Effector CD4-positive, alpha-beta T cell (primary cell): ENCODE measurements around the gene GDA.

Experiments used
- DNase-seq: peaks from one replicate; pipeline ENCODE4 v3.0.0-alpha.2; 2020

GDA gene

DNA sequence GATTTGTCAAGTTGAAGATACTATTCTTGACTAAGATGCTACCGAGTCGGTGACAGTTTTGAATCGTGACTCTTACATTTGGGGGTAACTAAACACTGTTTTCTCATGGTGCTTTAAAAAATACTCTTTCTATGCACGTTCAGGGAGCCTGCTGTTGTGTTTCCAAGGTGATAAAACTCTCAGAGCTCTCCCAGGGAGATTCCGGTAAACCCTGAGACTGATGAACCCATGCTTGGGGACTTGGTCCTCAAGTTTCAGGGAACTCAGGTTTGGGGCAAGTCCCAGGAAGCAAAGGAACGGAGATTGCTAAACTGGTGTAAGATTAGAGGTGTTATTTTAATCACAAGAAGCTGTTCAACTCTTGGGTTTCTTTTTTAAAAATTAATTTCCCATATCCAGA is 1.4 kb downstream of the GDA start:
- DNase-seq = no peak

DNA sequence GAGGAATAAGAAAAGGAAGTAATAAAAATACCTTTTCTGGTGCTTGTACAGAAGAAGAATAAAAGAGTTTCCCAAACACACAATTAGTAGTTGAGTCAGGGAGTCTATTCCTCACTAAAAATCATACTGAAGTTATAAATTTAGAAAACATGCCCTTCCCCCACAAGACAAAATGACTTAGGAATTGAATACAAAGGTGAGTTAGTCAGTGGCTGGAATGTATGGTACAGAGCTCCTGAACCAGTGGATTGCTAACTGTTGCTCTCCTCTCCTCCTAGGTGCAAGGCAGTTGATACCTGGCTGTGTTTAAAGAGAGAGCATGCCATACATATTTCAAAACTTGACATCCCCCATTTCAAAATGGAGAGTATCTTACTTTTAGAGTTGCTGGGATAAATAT is 1.9 kb downstream of the GDA start:
- DNase-seq = no peak

DNA sequence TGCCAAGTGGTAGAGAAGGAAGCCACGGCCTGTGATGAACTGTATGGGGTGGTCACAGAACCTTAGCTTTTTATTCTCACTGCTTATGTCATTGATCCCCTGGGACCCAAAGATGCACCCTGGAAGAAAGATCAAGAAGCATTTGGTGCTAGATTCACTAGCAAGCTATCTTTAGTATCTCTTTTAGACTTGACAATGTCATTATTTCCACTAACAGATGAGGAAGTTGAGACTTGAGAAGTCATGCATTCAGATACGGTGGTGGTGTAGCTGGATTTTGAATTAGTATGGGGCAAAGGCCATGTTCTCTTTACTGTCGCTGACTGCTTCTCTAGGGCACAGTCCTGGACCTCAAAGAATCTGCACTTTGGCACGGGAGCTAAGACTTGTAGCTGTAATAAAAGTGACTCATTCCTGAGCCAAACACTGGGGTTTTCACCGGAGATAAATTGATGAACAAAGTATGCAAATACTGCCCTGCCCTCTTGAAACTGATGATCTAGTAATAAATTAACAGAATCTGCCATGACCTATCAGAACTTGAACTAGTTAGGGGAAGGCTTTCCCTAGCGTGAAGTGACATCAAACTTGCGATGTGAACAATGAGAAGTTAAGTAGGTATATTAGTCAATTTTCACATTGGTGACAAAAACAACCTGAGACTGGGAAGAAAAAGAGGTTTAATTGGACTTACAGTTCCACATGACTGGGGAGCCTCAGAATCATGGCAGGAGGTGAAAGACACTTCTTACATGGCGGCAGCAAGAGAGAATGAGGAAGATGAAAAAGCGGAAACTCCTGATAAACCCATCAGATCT is 5.4 kb downstream of the GDA start:
- DNase-seq = no peak

DNA sequence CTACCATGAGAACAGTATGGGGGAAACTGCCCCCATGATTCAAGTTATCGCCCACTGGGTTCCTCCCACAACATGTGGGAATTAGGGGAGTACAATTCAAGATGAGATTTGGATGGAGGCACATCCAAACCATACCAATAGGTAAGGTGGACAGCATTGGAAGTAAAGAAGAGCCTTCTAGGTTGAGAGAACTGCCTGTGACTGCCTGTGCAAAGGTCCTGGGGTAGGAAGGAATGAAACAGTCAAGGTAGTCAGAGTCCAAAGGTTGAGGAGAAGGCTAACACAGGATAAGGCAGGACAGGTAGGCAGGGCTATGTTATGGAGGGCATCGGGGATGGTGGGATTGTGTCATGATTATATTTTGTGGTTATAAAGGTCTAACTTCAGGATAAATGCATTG is 6.1 kb downstream of the GDA start:
- no peak for DNase-seq

DNA sequence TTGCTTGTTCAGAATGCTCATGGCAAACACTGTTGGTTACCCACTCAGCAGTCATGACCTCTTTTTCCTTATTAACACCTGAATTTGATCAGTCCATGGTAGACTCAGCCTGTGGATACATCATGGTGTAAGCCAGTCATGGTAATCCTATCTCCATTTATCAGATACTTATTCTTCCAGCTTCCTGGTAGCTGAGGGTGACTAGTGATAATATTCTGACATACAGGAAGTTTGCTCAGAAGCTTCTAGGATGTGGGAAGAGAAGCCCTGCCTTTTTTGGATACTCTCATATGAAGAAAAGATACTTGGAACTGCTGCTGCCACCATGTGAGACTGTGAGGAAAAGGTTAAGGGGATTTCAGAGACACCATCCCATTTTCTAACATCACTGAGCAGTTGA is 7.3 kb downstream of the GDA start:
- no peak for DNase-seq

DNA sequence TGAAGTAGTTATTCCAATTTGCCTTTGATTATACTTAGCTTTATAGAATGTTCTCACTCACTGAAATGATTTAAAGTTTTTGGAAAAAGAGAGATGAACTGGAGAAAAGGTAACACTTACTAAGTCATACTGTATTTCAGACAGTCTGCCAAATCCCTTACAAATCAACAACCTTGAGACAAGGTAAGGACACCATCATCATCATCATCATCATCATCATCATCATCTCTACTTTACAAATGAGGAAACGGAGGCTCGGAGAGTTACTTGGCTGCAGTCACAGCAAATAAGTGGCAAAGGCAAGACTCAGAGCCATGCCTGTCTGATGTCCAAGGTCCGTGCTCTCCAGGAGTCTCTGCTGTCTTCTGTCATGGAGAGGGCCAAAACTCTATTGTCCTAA is 9.4 kb downstream of the GDA start:
- DNase-seq = no peak

DNA sequence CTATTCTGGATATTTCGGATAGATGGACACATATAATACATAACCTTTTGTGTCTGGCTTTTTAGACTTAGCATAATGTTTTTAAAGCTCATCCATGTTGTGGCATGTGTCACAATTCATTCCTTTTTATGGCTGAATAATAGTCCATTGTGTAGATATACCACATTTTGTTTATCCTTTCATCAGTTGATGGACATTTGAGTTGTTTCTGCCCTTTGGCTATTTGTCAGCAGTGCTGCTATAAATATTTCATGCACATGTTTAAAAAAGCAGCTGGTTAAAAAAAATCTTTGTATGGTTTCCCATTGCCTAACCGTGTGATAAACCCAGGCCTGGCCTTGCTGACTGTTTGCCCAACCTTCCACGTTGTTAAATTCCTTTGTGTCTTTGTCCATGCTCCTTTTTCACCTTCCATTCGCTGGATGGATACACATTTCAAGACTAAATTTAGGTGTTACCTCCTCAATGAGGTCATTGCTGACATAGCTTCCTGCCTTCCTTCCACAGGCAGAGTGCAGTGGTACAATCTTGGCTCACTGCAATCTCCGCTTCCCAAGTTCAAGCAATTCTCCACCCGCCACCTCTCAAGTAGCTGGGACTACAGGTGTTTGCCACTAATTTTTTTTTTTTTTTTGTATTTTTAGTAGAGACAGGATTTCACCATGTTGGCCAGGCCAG is 11.3 kb downstream of the GDA start:
- DNase-seq = no peak

DNA sequence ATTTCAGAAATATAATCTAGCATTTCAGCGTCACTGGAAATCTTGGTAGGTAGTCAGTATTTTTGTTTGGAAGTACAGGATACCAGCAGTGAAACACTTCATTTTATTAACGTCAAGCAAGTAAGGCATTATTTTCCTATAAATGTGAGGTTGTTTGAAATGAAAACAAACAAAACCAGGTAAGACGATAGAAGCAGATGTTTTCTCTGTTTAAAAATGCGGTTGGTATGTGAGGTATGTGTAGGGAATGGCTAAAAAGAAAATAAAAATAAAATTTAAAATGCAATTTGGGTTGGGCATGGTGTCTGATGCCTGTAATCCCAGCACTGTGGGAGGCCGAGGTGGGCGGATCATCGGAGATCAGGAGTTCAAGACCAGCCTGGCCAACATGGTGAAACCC is 16.1 kb downstream of the GDA start:
- DNase-seq = no peak

DNA sequence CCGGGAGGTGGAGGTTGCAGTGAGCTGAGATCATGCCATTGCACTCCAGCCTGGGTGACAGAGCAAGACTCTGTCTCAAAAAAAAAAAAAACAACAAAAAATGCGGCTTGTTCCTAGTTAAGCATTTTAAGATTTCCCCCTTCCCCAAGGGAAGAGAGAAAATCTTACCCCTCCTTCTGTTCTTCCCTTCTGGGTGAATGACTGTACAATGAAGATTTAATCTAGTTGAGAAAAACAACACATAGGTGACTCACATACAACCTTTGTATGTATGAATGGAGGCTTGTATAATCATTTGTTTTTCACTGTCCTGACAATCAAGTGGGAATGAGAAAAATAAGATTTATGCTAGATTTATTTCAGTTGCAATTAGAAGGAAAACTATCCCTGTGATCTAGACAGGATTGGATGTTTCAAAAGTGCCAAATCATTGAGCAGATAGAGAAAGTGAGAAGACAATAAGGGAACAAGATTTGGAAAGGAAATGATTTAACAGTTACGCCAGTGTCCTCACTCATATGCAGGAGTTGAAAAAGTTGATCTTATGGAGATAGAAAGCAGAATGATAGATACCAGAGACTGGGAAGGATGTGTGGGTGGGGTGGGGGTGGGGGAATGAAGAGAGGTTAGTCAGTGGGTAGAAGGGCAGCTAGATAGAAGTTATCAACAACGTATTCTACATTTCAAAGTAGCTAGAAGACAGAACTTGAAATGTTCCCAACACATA is 16.7 kb downstream of the GDA start:
- no peak for DNase-seq

DNA sequence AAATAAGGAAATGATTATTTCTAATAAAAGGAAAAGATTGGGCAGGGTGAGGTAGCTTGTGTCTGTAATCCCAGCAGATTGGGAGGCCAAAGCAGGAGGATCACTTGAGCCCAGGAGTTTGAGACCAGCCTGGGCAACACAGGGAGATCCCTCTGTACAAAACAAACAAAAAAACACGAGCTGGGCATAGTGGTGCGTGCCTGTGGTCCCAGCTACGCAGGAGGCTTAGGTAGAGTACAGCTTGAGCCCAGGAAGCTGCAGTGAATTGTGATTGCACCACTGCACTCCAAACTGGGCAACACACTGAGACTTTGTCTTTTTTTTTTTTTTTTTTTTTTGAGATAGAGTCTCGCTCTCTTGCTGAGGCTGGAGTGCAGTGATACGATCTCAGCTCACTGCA is 18.8 kb downstream of the GDA start:
- no peak for DNase-seq

DNA sequence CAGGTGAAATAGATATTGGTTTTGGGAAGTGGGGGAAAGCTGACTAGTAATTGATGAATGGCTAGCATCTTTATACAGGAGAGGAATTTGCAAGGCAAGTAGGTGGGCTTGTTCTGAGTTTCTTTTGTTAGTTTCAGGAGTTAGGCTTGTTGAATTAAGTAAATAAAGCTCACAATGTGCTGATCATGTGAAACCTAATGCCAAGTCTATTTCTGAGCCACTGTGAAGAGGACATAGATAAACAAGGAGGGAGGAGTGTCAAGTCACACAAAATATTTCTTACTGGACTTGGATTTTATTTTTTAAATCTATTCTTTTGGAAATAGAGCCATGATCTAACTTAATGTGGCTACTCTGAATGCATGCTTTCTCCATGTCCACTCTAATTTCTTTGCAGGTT is 19.9 kb downstream of the GDA start:
- DNase-seq = no peak

DNA sequence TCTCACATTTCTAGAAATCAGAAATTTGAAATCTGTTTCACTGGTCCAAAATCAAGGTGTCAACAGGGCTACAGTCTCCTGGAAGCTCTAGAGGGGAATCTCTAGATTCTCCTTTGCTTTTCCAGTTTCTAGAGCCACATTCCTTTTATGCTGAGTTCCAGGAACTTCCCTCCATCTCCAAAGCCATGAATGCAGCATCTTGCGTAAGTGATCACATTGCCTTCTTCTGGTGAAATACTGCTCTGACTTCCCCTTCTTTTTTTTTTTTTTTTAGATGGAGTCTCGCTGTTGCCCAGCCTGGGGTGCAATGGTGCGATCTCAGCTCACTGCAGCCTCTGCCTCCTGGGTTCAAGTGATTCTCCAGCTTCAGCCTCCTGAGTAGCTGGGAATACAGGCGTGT is 23.8 kb downstream of the GDA start:
- DNase-seq = no peak

DNA sequence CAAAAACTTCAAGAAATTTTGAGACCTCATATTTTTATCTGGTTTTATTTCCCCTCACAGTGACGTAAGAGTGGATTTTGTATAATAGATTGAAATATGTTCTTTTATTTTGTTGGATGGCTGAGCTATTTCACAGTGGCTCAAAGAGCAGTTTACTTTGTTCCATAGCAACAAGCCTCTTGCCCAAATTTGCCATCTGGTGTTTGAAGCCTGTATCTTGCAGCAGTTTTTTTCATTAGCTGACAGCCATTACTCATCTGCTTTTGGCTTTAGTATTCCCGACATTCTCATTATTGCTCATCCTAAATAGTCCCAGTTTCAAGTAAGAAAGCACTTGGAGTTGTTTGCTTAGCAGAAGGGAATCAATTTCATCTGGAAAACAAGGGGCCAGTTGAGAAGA is 36.3 kb downstream of the GDA start:
- no peak for DNase-seq

DNA sequence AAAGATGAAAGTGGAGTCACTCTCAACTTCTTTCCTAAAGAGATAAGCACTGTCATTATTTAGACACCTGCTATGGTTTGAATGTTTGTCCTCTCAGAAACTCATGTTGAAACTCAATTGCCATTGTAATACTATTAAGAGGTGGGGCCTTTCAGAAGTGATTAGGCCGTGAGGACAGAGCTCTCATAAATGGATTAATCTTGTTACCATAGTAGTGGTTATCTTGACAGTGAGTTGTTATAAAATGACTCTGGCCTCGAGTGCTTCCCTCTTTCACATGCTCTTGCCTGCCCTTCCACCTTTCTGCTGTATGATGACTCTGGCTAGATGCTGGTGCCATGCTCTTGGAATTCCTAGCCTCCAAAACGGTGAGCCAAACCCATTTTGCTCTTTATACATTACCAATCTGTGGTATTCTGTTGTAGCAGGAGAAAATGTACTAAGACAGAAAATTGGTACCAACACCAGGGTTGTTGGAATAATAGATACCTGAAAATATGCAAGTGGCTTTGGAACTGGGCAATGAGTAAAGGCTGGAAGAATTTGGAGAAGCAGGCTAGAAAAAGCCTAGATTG is 38.0 kb downstream of the GDA start:
- DNase-seq = no peak

DNA sequence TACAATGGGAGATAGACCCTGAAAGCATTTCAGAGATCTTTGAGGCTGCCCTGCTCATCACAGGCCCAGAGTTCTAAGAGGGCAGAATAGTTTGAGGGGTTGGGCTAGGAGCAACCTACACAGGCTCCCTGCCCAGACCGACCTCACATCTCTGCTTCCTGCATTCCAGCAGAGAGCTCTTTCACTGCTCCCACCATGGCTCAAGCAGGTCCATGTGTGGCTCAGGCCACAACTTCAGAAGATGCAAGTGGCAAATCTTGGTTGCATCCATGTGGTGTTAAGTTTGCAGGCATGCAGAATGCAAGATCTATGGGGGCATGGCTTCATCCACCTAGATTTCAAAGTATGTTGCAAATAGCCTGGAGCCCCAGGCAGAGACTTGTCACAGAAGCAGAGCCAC is 39.0 kb downstream of the GDA start:
- no peak for DNase-seq

DNA sequence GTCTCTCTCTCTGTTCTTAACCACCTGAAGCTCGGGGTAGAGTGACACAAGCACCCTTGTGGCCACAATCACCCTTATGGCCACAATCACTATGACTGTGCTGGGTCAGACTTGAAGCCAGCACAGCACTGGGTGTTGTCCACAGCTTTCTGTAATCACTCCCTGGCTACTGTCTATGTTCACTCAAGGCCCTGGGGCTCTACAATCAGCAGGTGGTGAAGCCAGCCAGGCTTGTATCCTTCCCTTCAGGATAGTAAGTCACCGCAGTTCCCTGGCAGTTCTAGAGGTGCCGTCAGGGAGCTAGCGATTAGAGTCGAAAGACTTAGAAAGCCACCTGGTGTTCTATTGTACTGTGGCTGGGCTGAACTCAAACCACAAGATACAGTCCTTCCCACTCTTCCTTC is 44.2 kb downstream of the GDA start:
- no peak for DNase-seq

DNA sequence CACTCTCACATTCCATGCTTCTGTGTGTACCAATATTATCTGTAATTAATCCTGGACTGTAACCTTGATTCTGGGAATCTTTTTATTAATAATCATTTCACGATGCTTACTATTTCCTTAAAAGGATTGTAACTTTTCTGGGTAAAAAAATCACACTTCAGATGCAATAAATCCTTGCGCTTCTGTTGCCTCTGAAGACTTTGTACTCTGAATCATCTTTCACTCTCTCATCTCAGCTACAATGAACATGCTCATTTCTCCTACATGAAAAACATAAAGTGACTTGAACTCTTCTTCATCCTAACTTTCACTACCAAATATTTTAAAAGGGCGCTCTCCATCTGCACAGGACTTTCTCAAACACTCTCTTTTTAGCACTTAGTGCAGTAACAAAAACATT is 50.0 kb downstream of the GDA start:
- DNase-seq = no peak

DNA sequence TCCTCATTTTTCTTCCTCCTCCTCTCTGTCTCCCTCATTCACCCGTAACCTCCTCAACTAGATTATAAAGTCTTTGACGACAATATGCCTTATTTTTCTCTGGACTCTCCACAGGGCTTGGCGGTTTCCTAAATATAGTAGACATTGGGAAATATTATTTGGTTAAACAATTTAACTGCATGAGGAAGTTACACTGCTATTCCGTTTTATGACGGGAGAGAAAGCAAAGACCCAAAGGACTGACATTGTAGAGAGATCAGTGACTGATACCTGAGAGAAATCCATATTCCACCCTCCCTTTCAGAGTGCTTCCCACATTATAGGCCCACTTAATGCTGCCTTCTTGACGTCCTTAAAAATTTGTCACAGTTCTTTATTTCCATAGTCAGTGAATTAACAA is 51.2 kb downstream of the GDA start:
- no peak for DNase-seq

DNA sequence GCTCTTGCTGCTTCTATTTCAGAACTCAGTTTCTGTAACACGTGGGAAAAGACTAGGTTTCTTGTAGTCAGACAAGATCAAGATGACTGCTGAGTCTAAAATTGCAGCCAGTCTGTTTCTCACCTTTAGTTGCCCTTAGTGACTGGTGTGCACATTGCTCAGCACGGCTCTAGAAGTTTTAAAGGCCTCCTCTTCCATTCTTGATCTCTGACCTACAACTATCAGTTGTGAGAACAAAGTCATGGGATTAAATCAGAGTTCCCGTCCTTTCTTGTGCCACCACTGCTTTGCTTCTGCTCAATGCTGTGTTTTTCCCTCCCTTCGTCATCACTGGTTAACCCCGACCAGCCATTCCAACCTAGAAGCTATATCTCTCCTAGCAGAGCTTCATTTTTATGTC is 52.8 kb downstream of the GDA start:
- no peak for DNase-seq

DNA sequence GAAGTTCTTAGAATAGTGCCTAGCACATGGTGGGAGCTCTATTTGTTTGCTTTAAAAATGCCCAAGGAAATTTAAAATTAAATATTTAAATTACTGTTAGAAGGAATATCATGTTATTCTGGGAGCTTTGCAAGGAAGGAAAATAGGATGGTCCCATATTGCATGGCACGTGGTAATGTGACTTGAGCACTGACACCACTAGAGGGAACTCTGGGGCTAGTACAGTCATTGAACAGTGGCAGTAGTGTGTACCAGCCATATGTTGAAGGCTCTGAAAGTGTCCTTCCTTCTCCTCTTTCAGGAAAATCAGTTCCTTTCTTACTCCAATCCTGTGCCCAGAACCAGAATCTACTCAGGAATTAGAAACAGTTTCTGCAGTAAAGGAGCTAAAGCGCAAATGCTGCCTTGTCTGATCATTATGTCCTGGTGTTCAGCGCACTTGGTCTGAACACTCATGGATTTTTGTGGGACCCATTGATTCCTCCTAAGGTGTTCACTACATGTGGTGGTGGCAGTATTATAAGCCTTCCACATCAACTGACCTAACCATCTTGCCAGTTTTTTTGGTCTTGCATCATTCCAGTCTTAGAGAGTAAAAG is 54.1 kb downstream of the GDA start:
- no peak for DNase-seq

DNA sequence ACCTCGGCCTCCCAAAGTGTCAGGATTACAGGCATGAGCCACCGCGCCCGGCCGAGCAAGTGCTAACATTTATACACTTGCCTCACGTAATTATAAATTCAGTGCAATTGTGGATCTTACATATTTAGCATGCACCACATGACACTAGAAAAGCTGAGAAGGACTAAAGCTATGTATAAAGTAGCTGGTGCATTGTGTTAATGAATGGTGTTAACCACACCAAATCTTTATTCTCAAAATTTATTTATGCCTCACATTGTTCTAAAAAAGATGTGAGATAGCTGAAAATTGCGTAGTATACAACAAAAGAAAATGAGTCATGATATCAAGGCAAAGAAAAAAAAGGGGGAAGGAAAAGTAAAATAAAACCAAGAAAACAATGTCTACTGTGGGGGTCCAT is 54.8 kb downstream of the GDA start:
- DNase-seq = no peak

DNA sequence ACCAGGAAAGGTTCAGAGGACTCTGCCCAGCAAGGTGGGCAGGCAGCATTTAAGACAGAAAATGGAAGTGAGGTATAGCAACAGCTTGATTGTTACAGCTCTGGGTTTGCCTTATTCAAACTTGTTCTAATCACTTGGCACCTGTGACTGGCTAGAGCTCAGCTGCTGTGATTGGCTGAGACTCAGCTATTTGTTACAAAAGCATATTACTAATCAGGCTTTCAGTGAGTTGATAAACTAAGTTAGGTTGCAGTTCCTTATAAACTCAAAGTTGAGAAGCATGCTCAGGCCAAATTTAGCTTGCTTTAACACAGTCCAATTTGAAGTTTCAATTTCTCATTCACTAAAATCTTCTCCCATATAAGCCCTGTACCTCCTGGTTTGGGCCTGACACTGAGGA is 56.3 kb downstream of the GDA start:
- DNase-seq = no peak

DNA sequence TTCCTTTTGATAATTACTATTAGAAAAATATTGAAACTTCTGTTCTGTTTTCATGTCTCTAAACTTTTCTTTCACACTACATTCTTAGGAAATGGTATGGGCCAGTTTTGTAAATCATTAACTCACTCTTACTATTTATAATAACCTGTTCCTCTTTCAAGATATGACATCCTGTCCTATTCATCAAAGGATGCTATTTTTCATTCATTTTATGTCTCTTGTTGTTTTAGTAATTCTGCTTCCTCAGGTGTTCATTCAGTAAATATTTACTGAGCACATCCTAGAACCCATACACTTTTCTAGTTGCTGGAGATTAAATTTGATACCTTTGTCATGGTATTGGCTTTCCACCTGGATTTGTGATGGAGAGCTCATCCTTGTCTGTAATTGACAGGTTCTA is 58.0 kb downstream of the GDA start:
- no peak for DNase-seq
